ENCODE data around the gene RTN4RL2. TPM values are rescaled to one million over a fixed set of nuclear protein-coding genes. Genes with fewer than 3 reads are reported as not detected.

Gene RTN4RL2
- total RNA-seq, 1 donor from 2014 or later: 0.62 TPM

GRCh38 chr11:57476757-57477506, 16.6 kb downstream of the RTN4RL2 start:
- DNase-seq (ENCODE audit: low spot score): peak; percentile 47
- Mint-ChIP-seq H3K4me3 (ENCODE audit: unreplicated experiment) (peak overlapping the region; percentile 25), H3K27ac (ENCODE audit: unreplicated experiment) (no peak overlapping the region)

DNA sequence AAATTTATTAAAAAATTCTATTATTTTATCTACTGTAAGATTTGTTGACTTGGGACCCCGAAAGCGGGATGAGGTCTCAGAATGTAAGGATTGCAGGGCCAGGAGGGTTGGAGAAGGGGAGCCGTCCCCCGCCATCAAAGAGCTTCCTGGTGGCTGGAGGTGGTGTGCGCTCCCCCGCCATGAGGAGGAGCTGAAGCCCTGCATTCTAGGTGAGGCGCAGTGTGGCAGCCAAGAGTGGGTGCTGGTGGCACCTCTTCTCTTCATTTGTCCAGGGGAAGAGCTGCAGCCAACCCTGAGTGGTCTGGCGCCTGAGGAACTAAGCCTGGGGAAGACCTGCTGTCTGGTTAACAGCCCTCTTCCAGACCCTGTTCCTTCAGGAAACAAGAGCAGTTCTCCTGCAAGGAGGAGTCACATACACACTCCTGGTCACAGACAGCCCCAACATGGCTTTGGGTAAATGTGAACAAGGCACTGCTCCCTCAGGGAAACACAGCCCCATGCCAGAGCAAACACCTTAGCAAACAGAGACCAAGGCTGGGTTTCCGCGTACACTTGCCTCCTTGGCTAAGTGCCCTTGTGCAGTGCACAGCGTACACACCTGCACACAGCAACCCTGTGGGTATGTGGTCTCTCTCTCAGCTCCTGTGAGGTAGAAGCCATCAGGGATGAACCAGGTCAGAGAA, 17.3 kb downstream of the RTN4RL2 start:
- Mint-ChIP-seq H3K36me3 (ENCODE audit: low read depth, unreplicated experiment) (no peaks in the 10 kb centered on the region), H3K27ac (ENCODE audit: unreplicated experiment) (no peak overlapping the region), H3K4me1 (ENCODE audit: unreplicated experiment) (peaks cover 29% of the 10 kb centered on the region), H3K4me3 (ENCODE audit: unreplicated experiment) (peak overlapping the region; percentile 65), H3K9me3 (ENCODE audit: unreplicated experiment) (no peaks in the 10 kb centered on the region), H3K27me3 (ENCODE audit: unreplicated experiment) (peaks cover 30% of the 10 kb centered on the region)
- no peak for DNase-seq (ENCODE audit: low spot score)
- TF ChIP-seq, protein P1, sequence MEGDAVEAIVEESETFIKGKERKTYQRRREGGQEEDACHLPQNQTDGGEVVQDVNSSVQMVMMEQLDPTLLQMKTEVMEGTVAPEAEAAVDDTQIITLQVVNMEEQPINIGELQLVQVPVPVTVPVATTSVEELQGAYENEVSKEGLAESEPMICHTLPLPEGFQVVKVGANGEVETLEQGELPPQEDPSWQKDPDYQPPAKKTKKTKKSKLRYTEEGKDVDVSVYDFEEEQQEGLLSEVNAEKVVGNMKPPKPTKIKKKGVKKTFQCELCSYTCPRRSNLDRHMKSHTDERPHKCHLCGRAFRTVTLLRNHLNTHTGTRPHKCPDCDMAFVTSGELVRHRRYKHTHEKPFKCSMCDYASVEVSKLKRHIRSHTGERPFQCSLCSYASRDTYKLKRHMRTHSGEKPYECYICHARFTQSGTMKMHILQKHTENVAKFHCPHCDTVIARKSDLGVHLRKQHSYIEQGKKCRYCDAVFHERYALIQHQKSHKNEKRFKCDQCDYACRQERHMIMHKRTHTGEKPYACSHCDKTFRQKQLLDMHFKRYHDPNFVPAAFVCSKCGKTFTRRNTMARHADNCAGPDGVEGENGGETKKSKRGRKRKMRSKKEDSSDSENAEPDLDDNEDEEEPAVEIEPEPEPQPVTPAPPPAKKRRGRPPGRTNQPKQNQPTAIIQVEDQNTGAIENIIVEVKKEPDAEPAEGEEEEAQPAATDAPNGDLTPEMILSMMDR (IDR thresholded peaks at IDR 0.05; ENCODE audit: unreplicated experiment): no peak

More at GRCh38 chr11:57476757-57477506, 16.6 kb downstream of the RTN4RL2 start:
- Mint-ChIP-seq H3K9me3 (ENCODE audit: unreplicated experiment) (no peaks in the 10 kb centered on the region), H3K27me3 (ENCODE audit: unreplicated experiment) (peaks cover 34% of the 10 kb centered on the region), H3K4me1 (ENCODE audit: unreplicated experiment) (peaks cover 29% of the 10 kb centered on the region), H3K36me3 (ENCODE audit: low read depth, unreplicated experiment) (no peaks in the 10 kb centered on the region)
- TF ChIP-seq, protein P1 (IDR thresholded peaks at IDR 0.05; ENCODE audit: unreplicated experiment): peak; percentile 7

DNA sequence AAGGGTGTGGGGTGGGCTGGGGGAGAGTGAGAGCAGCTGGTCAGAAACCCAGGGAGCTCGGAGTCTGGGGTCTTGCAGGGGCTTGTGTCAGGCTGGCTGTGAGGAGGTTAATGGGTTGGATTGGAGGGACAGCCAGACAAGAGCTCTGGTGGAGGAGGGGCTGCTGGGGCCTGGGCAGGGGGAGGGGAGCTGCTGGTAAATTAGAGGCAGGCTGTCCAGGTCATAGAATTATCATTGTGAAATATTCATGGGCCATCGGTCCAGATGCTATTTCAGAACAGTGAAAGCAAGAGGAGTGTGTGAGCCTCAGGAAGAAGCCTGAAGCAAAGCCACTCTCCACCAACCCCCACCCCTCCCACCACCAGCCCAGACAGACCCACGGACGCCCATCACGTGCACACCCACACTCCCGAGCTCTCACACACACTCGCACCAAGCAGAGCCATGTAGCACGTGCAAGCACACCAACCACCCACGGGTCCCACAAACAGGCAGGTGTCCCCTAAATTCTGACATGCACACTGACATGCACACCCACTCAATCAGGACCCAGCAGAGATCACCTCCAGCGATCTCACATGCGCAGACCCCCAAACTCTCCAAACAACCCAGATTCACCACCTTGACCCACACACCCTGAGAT, 18.8 kb downstream of the RTN4RL2 start:
- Mint-ChIP-seq H3K27me3 (ENCODE audit: unreplicated experiment) (peaks cover 31% of the 10 kb centered on the region), H3K27ac (ENCODE audit: unreplicated experiment) (no peak overlapping the region), H3K4me3 (ENCODE audit: unreplicated experiment) (no peak overlapping the region), H3K9me3 (ENCODE audit: unreplicated experiment) (no peaks in the 10 kb centered on the region), H3K4me1 (ENCODE audit: unreplicated experiment) (peaks cover 17% of the 10 kb centered on the region), H3K36me3 (ENCODE audit: low read depth, unreplicated experiment) (no peaks in the 10 kb centered on the region)
- DNase-seq (ENCODE audit: low spot score): no peak
- TF ChIP-seq, protein P1 (IDR thresholded peaks at IDR 0.05; ENCODE audit: unreplicated experiment): no peak

DNA sequence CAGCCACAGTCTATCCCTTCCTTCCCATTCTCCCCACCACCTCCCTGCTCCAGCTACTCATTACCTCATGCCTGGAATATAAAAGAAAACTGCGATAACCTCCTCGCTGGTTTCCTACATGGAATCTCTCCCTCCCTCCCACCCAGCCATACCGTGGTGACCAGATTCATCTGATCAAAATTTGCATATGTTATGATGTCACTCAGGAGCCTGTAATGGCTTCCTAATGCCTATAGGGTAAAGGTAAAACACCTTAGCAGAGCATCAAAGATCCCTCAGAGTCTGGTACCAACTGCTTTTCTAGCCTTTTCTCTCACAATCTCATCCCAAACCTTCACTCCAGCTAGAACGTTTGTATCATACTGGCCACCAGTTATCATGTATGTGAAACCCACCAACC, 19.6 kb downstream of the RTN4RL2 start:
- H3K27ac Mint-ChIP-seq (ENCODE audit: unreplicated experiment): no peak overlapping the region
- no peak for DNase-seq (ENCODE audit: low spot score)
- peaks cover 30% of the 10 kb centered on the region for H3K27me3 Mint-ChIP-seq (ENCODE audit: unreplicated experiment)
- no peaks in the 10 kb centered on the region for H3K36me3 Mint-ChIP-seq (ENCODE audit: low read depth, unreplicated experiment)
- H3K9me3 Mint-ChIP-seq (ENCODE audit: unreplicated experiment): no peaks in the 10 kb centered on the region
- H3K4me1 Mint-ChIP-seq (ENCODE audit: unreplicated experiment): peaks cover 15% of the 10 kb centered on the region
- TF ChIP-seq, protein P1 (IDR thresholded peaks at IDR 0.05; ENCODE audit: unreplicated experiment): no peak
- H3K4me3 Mint-ChIP-seq (ENCODE audit: unreplicated experiment): no peak overlapping the region
